Transverse colon (tissue), 4 donors: ENCODE results near the gene CLCA4.

Source experiments
- CTCF ChIP-seq, 5 experiments: fragments of 200-600 bp in 3 of 5; fragments of 450-650 bp in 2 of 5; sonication (generic) in 3 of 5; IDR thresholded peaks; 1 replicate in 2 of 5; 2 replicates in 3 of 5; pipeline ENCODE4 v1.5.1; 2016 to 2017; ENCODE audit warnings: antibody characterized with exemption in 5 of 5, inconsistent platforms in 3 of 5, mild to moderate bottlenecking in 2 of 5, moderate library complexity in 1 of 5
- EP300 ChIP-seq: sonication (generic); formaldehyde crosslinking; IDR thresholded peaks from one replicate; pipeline ENCODE4 v1.6.1; 2017; ENCODE audit warnings: antibody characterized with exemption, low read depth
- POLR2A ChIP-seq: fragments of 450-650 bp; IDR thresholded peaks from one replicate; pipeline ENCODE4 v1.6.1; 2016; ENCODE audit warnings: antibody characterized with exemption, mild to moderate bottlenecking, moderate library complexity
- POLR2AphosphoS5 ChIP-seq, 3 donors: sonication (generic); formaldehyde crosslinking; IDR thresholded peaks; one replicate each; pipeline ENCODE4 v1.6.1; 2016; ENCODE audit warnings: antibody characterized with exemption in 3 of 3

GRCh38 chr1:86581231-86581630 lies 34.4 kb downstream of the CLCA4 start:
- TF ChIP-seq CTCF (IDR thresholded peaks at IDR 0.05) (no peak), POLR2A (no peak), EP300 (no peak), POLR2AphosphoS5 (IDR thresholded peaks at IDR 0.05) (no peak)
